HepG2 (cell line): ENCODE data around the gene CEP164. TPM values are rescaled to one million over a fixed set of nuclear protein-coding genes. Genes with fewer than 3 reads are reported as not detected.

Source experiments
- ATAC-seq: fragments of 200-7000 bp; cut with Tn5 transposase; 3 replicates; pipeline ENCODE4 v1.9.1; 2020; ENCODE audit warnings: mild to moderate bottlenecking, moderate library complexity
- BruUV-seq: library from RNA; stranded (reverse); fragments of 400-500 nt; replicated peaks from 2 replicates; lab custom pipeline; 2021; lab: Mats Ljungman, UMichigan
- CTCF ChIA-PET: fragments of 300-600 bp; formaldehyde crosslinking; extraction: SDS; loops from one replicate; lab custom pipeline; 2021; ENCODE audit warnings: low total read pairs, inconsistent platforms, low intra/inter-chr PET ratio; lab: Yijun Ruan, JAX
- POLR2A ChIA-PET: fragments of 350-600 bp; sonication (Branson Sonifier 250); formaldehyde crosslinking; loops from one replicate; lab custom pipeline; 2020; ENCODE audit warnings: antibody characterized with exemption, inconsistent platforms; lab: Yijun Ruan, JAX
- DNase-seq: peaks from one replicate; pipeline ENCODE4 v3.0.0-alpha.2; 2015; ENCODE audit warnings: low spot score
- FAIRE-seq: peaks from 3 replicates; lab custom pipeline; 2011; peaks lifted over from hg19 to GRCh38; lab: Jason Lieb, UNC
- H2AFZ ChIP-seq: one replicate; pipeline ENCODE4 v1.6.1; 2011; ENCODE audit warnings: low read length, inconsistent platforms
- H3K27ac ChIP-seq: fragments of 300-600 bp; 3 replicates; pipeline ENCODE4 v1.8.0; 2011; ENCODE audit warnings: mixed run types, mild to moderate bottlenecking, mixed read lengths, low read length, inconsistent platforms; ENCODE audit not compliant: insufficient read depth; ENCODE audit errors: extremely low read length
- H3K27me3 ChIP-seq, 2 experiments: fragments of 200-600 bp in 1 of 2; 2 replicates in 1 of 2; 3 replicates in 1 of 2; pipeline versions ENCODE4 v1.6.0 to v1.8.0; 2011; ENCODE audit warnings: low read length in 2 of 2, mild to moderate bottlenecking in 2 of 2, moderate library complexity in 2 of 2, inconsistent platforms in 1 of 2; ENCODE audit not compliant: insufficient read depth in 2 of 2, control insufficient read depth in 1 of 2
- H3K36me3 ChIP-seq, 2 experiments: fragments of 200-600 bp in 1 of 2; replicated peaks in 1 of 2; 2 replicates in 1 of 2; 3 replicates in 1 of 2; pipeline versions ENCODE4 v1.5.1 to v1.8.0; 2011; ENCODE audit warnings: low read length in 2 of 2, inconsistent platforms in 1 of 2; ENCODE audit not compliant: insufficient read depth in 2 of 2, control insufficient read depth in 1 of 2
- H3K4me1 ChIP-seq: 2 replicates; pipeline ENCODE4 v1.5.1; 2012; ENCODE audit warnings: low read length, inconsistent platforms; ENCODE audit not compliant: insufficient read depth
- H3K4me2 ChIP-seq: 2 replicates; pipeline ENCODE4 v1.6.0; 2011; ENCODE audit warnings: low read depth, low read length, inconsistent platforms
- H3K4me3 ChIP-seq, 3 experiments: fragments of 200-600 bp in 1 of 3; sonication (generic), shearing (Covaris generic) in 1 of 3; replicated peaks in 1 of 3; 2 replicates each; pipeline ENCODE4 v1.5.1; 2011 to 2016; ENCODE audit warnings: low read length in 3 of 3, inconsistent platforms in 2 of 3, low read depth in 2 of 3, mild to moderate bottlenecking in 2 of 3, control low read depth in 1 of 3, mixed read lengths in 1 of 3; ENCODE audit not compliant: insufficient read depth in 1 of 3
- H3K79me2 ChIP-seq: one replicate; pipeline ENCODE4 v1.6.1; 2011; ENCODE audit warnings: low read length, inconsistent platforms; ENCODE audit not compliant: insufficient read depth
- H3K9ac ChIP-seq: 2 replicates; pipeline ENCODE4 v1.6.0; 2011; ENCODE audit warnings: mild to moderate bottlenecking, low read depth, low read length, inconsistent platforms; ENCODE audit not compliant: insufficient read depth
- H3K9me3 ChIP-seq: 2 replicates; pipeline ENCODE4 v1.5.1; 2012; ENCODE audit warnings: mild to moderate bottlenecking, low read length
- H4K20me1 ChIP-seq: 2 replicates; pipeline ENCODE4 v1.6.0; 2011; ENCODE audit warnings: inconsistent platforms, mild to moderate bottlenecking, low read length, moderate library complexity; ENCODE audit not compliant: insufficient read depth
- AFF4 ChIP-seq: sonication (generic); formaldehyde crosslinking; IDR thresholded peaks from 2 replicates; pipeline ENCODE4 v1.4.0; 2020; ENCODE audit warnings: missing genetic modification reagents
- AKNA ChIP-seq: sonication (generic); formaldehyde crosslinking; IDR thresholded peaks from 2 replicates; pipeline ENCODE4 v1.4.0; 2020; ENCODE audit warnings: missing genetic modification reagents, borderline replicate concordance
- ARID2 ChIP-seq: sonication (generic); formaldehyde crosslinking; IDR thresholded peaks from 2 replicates; pipeline ENCODE4 v1.8.1; 2022; ENCODE audit warnings: mild to moderate bottlenecking, missing genetic modification reagents, borderline replicate concordance
- HNRNPK ChIP-seq: fragments of 200-400 bp; formaldehyde crosslinking; IDR thresholded peaks from 2 replicates; pipeline ENCODE4 v1.6.1; 2018; ENCODE audit warnings: low read length, low read depth, moderate library complexity, mild to moderate bottlenecking; ENCODE audit not compliant: poor library complexity, severe bottlenecking
- KLF15 ChIP-seq: sonication (generic); formaldehyde crosslinking; IDR thresholded peaks from 2 replicates; pipeline ENCODE4 v1.8.1; 2023; ENCODE audit warnings: borderline replicate concordance, mild to moderate bottlenecking, inconsistent platforms, missing genetic modification reagents, mixed read lengths
- MED1 ChIP-seq: sonication (generic); formaldehyde crosslinking; IDR thresholded peaks from 2 replicates; pipeline ENCODE4 v1.4.0; 2020; ENCODE audit warnings: missing genetic modification reagents
- TEAD3 ChIP-seq: optimal IDR thresholded peaks from 2 replicates; pipeline ENCODE3; 2016; ENCODE audit warnings: borderline replicate concordance
- ZBTB21 ChIP-seq: sonication (generic); formaldehyde crosslinking; IDR thresholded peaks from 2 replicates; pipeline ENCODE4 v1.4.0; 2020; ENCODE audit warnings: missing genetic modification reagents
- ZFY ChIP-seq: sonication (generic); formaldehyde crosslinking; IDR thresholded peaks from 2 replicates; pipeline ENCODE4 v1.4.0; 2020; ENCODE audit warnings: missing genetic modification reagents
- ZNF251 ChIP-seq: sonication (generic); formaldehyde crosslinking; IDR thresholded peaks from 2 replicates; pipeline ENCODE4 v1.9.0; 2021; ENCODE audit warnings: mild to moderate bottlenecking, missing genetic modification reagents
- ZNF317 ChIP-seq: sonication (generic); formaldehyde crosslinking; IDR thresholded peaks from 2 replicates; pipeline ENCODE4 v1.5.0; 2020; ENCODE audit warnings: mild to moderate bottlenecking, missing genetic modification reagents
- WGBS: methylation state at CpG from one replicate; pipeline ENCODE4 v1.1.6; 2017; ENCODE audit warnings: low lambda C conversion rate; 5-methylcytosine and 5-hydroxymethylcytosine counted together
- in situ Hi-C: cut with HindIII; loops from 2 replicates; pipeline ENCODE4 v1.10.0; 2017; ENCODE audit warnings: low pct_unique_long_range_greater_than_20kb; ENCODE audit not compliant: extremely low pct_ligation_motif_present
- intact Hi-C: fragments of 100-400 bp; cut with micrococcal nuclease; formaldehyde crosslinking; loops from one replicate; pipeline ENCODE4 v1.10.0; 2022; ENCODE audit not compliant: unreplicated experiment
- polyA plus RNA-seq, 8 experiments: library from polyadenylated mRNA; depleted of rRNA in 3 of 8; stranded (reverse) in 7 of 8; unstranded in 1 of 8; fragments of >200 nt; fragmentation: Illumina TruSeq in 4 of 8; extraction: Trizol in 4 of 8; gene quantifications; 2 replicates each; pipeline versions ENCODE4 v1.2.1 to v1.2.3, GENCODE V29; 2011 to 2016; ENCODE audit warnings: low read depth in 4 of 8, missing spikeins in 1 of 8, mixed read lengths in 1 of 8; ENCODE audit not compliant: insufficient read depth in 1 of 8
- total RNA-seq, 5 experiments: library from RNA; depleted of rRNA; stranded (reverse); fragments of >200 nt; fragmentation: Illumina TruSeq; extraction: Trizol; gene quantifications; 2 replicates each; pipeline ENCODE4 v1.2.3, GENCODE V29; 2016; ENCODE audit warnings: low read depth in 1 of 5
- TF ChIP-seq, protein P1 (sequence below): IDR thresholded peaks from 2 replicates; pipeline ENCODE4 v1.6.1; 2012; ENCODE audit warnings: inconsistent platforms
- TF ChIP-seq, protein P2 (sequence below): sonication (generic); formaldehyde crosslinking; IDR thresholded peaks from 2 replicates; pipeline ENCODE4 v1.4.0; 2020; ENCODE audit warnings: mild to moderate bottlenecking, missing genetic modification reagents

CEP164 gene
- total and polyA plus RNA-seq, 2 of the 13 experiments (the other 11 are each of a cell fraction or from before 2014, with no cell fraction given): 11.4 to 15.2 TPM

GRCh38 chr11:117287668-117288067, 40.0 kb upstream of the CEP164 start:
- Histone ChIP-seq H3K27ac (no peak overlapping the region), H3K9ac (no peak overlapping the region), H4K20me1 (no peaks in the 10 kb centered on the region), H2AFZ (no peak overlapping the region), H3K27me3 (no peaks in the 10 kb centered on the region), H3K4me3 (no peak overlapping the region), H3K36me3 (peaks cover 11 to 47% of the 10 kb centered on the region in 2 experiments), H3K9me3 (no peaks in the 10 kb centered on the region), H3K4me2 (no peak overlapping the region), H3K79me2 (no peaks in the 10 kb centered on the region), H3K4me1 (no peaks in the 10 kb centered on the region)
- no peak for ATAC-seq
- DNase-seq: no peak
- intact Hi-C loops (no loop called here), in situ Hi-C loops (no loop called here)
- no TSS peak for BruUV-seq
- CTCF ChIA-PET: no interaction called here
- POLR2A ChIA-PET: no interaction called here
- TF ChIP-seq MED1 (CRISPR knock-in tag) (no peak), KLF15 (CRISPR knock-in tag) (no peak), ZNF317 (CRISPR knock-in tag) (no peak), AKNA (CRISPR knock-in tag) (no peak), ZNF251 (CRISPR knock-in tag) (no peak), HNRNPK (no peak), ARID2 (CRISPR knock-in tag) (no peak), TEAD3 (CRISPR knock-in tag) (no peak), ZBTB21 (CRISPR knock-in tag) (no peak), ZFY (CRISPR knock-in tag) (no peak), AFF4 (no peak)
- TF ChIP-seq, protein P1, sequence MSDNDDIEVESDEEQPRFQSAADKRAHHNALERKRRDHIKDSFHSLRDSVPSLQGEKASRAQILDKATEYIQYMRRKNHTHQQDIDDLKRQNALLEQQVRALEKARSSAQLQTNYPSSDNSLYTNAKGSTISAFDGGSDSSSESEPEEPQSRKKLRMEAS: no peak
- TF ChIP-seq, protein P2, sequence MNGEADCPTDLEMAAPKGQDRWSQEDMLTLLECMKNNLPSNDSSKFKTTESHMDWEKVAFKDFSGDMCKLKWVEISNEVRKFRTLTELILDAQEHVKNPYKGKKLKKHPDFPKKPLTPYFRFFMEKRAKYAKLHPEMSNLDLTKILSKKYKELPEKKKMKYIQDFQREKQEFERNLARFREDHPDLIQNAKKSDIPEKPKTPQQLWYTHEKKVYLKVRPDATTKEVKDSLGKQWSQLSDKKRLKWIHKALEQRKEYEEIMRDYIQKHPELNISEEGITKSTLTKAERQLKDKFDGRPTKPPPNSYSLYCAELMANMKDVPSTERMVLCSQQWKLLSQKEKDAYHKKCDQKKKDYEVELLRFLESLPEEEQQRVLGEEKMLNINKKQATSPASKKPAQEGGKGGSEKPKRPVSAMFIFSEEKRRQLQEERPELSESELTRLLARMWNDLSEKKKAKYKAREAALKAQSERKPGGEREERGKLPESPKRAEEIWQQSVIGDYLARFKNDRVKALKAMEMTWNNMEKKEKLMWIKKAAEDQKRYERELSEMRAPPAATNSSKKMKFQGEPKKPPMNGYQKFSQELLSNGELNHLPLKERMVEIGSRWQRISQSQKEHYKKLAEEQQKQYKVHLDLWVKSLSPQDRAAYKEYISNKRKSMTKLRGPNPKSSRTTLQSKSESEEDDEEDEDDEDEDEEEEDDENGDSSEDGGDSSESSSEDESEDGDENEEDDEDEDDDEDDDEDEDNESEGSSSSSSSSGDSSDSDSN (CRISPR knock-in tag): no peak
- no peak for FAIRE-seq
- WGBS: 95% methylated on average over 2 of the region's 3 CpGs
